Measurements from ENCODE around the gene KRT15.

KRT15 gene

GRCh38 chr17:41524261-41524660 lies 5.6 kb upstream of the KRT15 start:
- no peak for DNase-seq (ENCODE audit: low spot score)

- DNase-seq (ENCODE audit: low spot score) = no peak
These were observed 5.1 kb upstream of the KRT15 start for GRCh38 chr17:41523787-41524186.

GRCh38 chr17:41523225-41523593 lies 4.5 kb upstream of the KRT15 start:
- DNase-seq (ENCODE audit: low spot score) = no peak

GRCh38 chr17:41522301-41523224 lies 3.9 kb upstream of the KRT15 start:
- DNase-seq (ENCODE audit: low spot score) = no peak

- DNase-seq (ENCODE audit: low spot score) = no peak
These were observed 3.0 kb upstream of the KRT15 start for GRCh38 chr17:41521574-41522261.

- no peak for DNase-seq (ENCODE audit: low spot score)
These were observed 2.3 kb upstream of the KRT15 start for GRCh38 chr17:41520821-41521521.

- DNase-seq (ENCODE audit: low spot score) = peak; percentile 66
These were observed 973 bp upstream of the KRT15 start for GRCh38 chr17:41519501-41520224.

- no peak for DNase-seq (ENCODE audit: low spot score)
These were observed 659 bp downstream of the KRT15 start for GRCh38 chr17:41518031-41518430.

GRCh38 chr17:41516830-41517283 lies 1.8 kb downstream of the KRT15 start:
- DNase-seq (ENCODE audit: low spot score) = no peak

- DNase-seq (ENCODE audit: low spot score) = no peak
These were observed 2.4 kb downstream of the KRT15 start for GRCh38 chr17:41516147-41516829.

- no peak for DNase-seq (ENCODE audit: low spot score)
These were observed 5.5 kb downstream of the KRT15 start for GRCh38 chr17:41513168-41513547.

- no peak for DNase-seq (ENCODE audit: low spot score)
These were observed 6.0 kb downstream of the KRT15 start for GRCh38 chr17:41512546-41513167.

- no peak for DNase-seq (ENCODE audit: low spot score)
These were observed 7.0 kb downstream of the KRT15 start for GRCh38 chr17:41511716-41512115.

GRCh38 chr17:41511116-41511515 lies 7.6 kb downstream of the KRT15 start:
- DNase-seq (ENCODE audit: low spot score) = no peak

- peak; percentile 71 for DNase-seq (ENCODE audit: low spot score)
These were observed 8.2 kb downstream of the KRT15 start for GRCh38 chr17:41510251-41511065.

GRCh38 chr17:41507315-41507880 lies 11.3 kb downstream of the KRT15 start:
- DNase-seq (ENCODE audit: low spot score) = no peak

- DNase-seq (ENCODE audit: low spot score) = no peak
These were observed 12.6 kb downstream of the KRT15 start for GRCh38 chr17:41505809-41506767.

- DNase-seq (ENCODE audit: low spot score) = no peak
These were observed 13.5 kb downstream of the KRT15 start, which contains the start of gene KRT13 for GRCh38 chr17:41505007-41505808. Gene KRT13 (minus strand): TSS chr17:41505612. CDS start chr17:41505550, 62 bp downstream.
